ENCODE data around the gene WDR44. TPM values are rescaled to one million over a fixed set of nuclear protein-coding genes. Genes with fewer than 3 reads are reported as not detected.
"Not testable (repeated sequence)": the region's sequence is repeated elsewhere in the genome, so short reads cannot be mapped to it uniquely, and the experiment has no call there.

WDR44 gene
- total RNA-seq, 4 donors from 2014 or later: 10.8 to 31.2 (median 15.0) TPM

DNA sequence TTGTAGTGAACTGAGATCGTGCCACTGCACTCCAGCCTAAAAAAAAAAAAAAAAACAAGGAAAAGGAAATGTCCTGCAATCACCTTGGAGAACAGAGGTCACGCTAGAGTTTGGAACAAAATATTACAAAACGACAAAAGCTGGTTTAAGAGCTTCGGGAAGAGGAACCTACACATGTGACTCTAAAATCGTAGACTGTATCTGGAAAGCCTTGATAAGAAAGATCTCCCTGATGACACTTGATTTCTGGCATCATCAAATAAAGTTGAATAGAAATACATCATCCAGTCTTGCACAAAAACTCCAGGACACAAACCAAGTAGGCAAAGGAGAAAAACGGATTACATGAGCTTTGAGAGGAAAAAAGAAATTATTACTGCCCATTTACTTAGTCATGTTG lies 118.6 kb downstream of the WDR44 start:
- no peak for TF ChIP-seq POLR2AphosphoS5 (IDR thresholded peaks at IDR 0.05)
- no peak for TF ChIP-seq CTCF (IDR thresholded peaks at IDR 0.05)
- TF ChIP-seq EP300 (IDR thresholded peaks at IDR 0.05; ENCODE audit: low read depth): no peak
- no peak for TF ChIP-seq POLR2A (IDR thresholded peaks at IDR 0.05)
- H3K27ac ChIP-seq: no peak overlapping the region
- H3K9me3 ChIP-seq: no peaks in the 10 kb centered on the region
- no peaks in the 10 kb centered on the region for H3K4me1 ChIP-seq
- no peak overlapping the region for H3K4me3 ChIP-seq
- no peaks in the 10 kb centered on the region for H3K27me3 ChIP-seq
- H3K36me3 ChIP-seq: no peaks in the 10 kb centered on the region
- no peak for DNase-seq
- intact Hi-C loops (cut with DNase I; ENCODE audit: low total_unique reads): loop anchor here (5.0 to 10.0 kb wide), 2 partner anchors 110 to 133 kb away; no protein-coding TSS in a partner anchor
- 53 to 66% methylated on average over 6 of the region's 6 CpGs for WGBS, 2 donors (ENCODE audit: low coverage in 1 of 2)
- in situ Hi-C loops (cut with MboI; ENCODE audit: low pct_ligation_motif_present in 1 of 4, low pct_unique_long_range_greater_than_20kb in 1 of 4, low sequenced_read_pairs in 3 of 4): loop anchor here in 2 of 4 donors (25.0 kb wide), 2 partner anchors 148 to 348 kb away; partner anchors contain the start of gene ZCCHC12 (in 2 of the 2)

- in situ Hi-C loops (cut with MboI; ENCODE audit: low pct_ligation_motif_present in 1 of 4, low pct_unique_long_range_greater_than_20kb in 1 of 4, low sequenced_read_pairs in 3 of 4): loop anchor here in 2 of 4 donors (25.0 kb wide), 2 partner anchors 144 to 344 kb away; partner anchors contain the start of gene ZCCHC12 (in 2 of the 2)
These were observed 122.2 kb downstream of the WDR44 start for GRCh38 chrX:118468122-118468521.

DNA sequence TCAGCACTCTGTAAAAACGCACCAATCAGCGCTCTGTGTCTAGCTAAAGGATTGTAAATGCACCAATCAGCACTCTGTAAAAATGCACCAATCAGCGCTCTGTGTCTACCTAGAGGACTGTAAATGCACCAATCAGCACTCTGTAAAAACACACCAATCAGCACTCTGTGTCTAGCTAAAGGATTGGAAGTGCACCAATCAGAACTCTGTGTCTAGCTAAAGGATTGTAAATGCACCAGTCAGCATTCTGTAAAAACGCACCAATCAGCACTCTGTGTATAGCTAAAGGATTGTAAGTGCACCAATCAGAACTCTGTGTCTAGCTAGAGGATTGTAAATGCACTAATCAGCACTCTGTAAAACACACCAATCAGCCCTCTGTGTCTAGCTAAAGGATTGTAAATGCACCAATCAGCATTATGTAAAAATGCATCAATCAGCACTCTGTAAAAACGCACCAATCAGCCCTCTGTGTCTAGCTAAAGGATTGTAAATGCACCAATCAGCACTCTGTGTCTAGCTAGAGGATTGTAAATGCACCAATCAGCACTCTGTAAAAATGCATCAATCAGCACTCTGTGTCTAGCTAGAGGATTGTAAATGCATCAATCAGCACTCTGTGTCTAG lies 124.9 kb downstream of the WDR44 start:
- DNase-seq; intact Hi-C loops (cut with DNase I; ENCODE audit: low total_unique reads); H3K9me3 ChIP-seq; H3K4me1 ChIP-seq; H3K4me3 ChIP-seq; H3K36me3 ChIP-seq; H3K27ac ChIP-seq; H3K27me3 ChIP-seq: not testable (repeated sequence)
- 78% methylated on average over 5 of the region's 5 CpGs; no CpG with 5 or more reads in 1 of the 2 donors for WGBS, 2 donors (ENCODE audit: low coverage in 1 of 2)
- in situ Hi-C loops (cut with MboI; ENCODE audit: low pct_ligation_motif_present in 1 of 4, low pct_unique_long_range_greater_than_20kb in 1 of 4, low sequenced_read_pairs in 3 of 4): loop anchor here in 2 of 4 donors (25.0 kb wide), 2 partner anchors 141 to 341 kb away; partner anchors contain the start of gene ZCCHC12 (in 2 of the 2)

More at GRCh38 chrX:118468122-118468521, 122.2 kb downstream of the WDR44 start:
- Histone ChIP-seq H3K27ac (no peak overlapping the region), H3K27me3 (no peaks in the 10 kb centered on the region), H3K4me1 (no peaks in the 10 kb centered on the region), H3K36me3 (no peaks in the 10 kb centered on the region), H3K9me3 (no peaks in the 10 kb centered on the region), H3K4me3 (no peak overlapping the region)
- no peak for TF ChIP-seq EP300 (IDR thresholded peaks at IDR 0.05; ENCODE audit: low read depth)
- TF ChIP-seq POLR2AphosphoS5 (IDR thresholded peaks at IDR 0.05): no peak
- TF ChIP-seq POLR2A (IDR thresholded peaks at IDR 0.05): no peak
- no peak for TF ChIP-seq CTCF (IDR thresholded peaks at IDR 0.05)
- intact Hi-C loops (cut with DNase I; ENCODE audit: low total_unique reads): loop anchor here (10.0 kb wide), 1 partner anchor 107 kb away; no protein-coding TSS in a partner anchor
- DNase-seq: no peak
- WGBS, 2 donors (ENCODE audit: low coverage in 1 of 2): 77% methylated on average over 7 of the region's 7 CpGs; no CpG with 5 or more reads in 1 of the 2 donors

DNA sequence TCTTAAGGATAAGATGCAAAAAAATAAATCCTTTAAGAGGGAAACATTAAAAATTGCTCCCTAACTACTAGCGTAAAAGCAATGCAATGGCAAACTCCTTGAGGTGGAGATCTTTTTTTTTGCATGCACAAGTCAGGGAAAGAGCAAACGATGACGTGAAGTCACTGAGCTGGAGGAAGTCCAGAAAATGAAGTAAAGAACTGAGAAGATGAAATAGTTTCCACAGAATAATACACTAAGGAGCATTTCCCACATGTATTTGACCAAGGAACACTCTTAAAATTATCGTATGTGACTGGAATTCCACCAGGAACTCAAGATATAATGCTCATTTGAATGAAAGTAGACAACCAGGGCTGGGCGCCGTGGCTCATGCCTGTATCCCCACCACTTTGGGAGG lies 128.7 kb downstream of the WDR44 start:
- Histone ChIP-seq H3K9me3 (no peaks in the 10 kb centered on the region), H3K4me1 (no peaks in the 10 kb centered on the region), H3K27me3 (no peaks in the 10 kb centered on the region), H3K27ac (no peak overlapping the region), H3K4me3 (no peak overlapping the region), H3K36me3 (no peaks in the 10 kb centered on the region)
- in situ Hi-C loops (cut with MboI; ENCODE audit: low pct_ligation_motif_present in 1 of 4, low pct_unique_long_range_greater_than_20kb in 1 of 4, low sequenced_read_pairs in 3 of 4): loop anchor here in 2 of 4 donors (25.0 kb wide), 2 partner anchors 138 to 338 kb away; partner anchors contain the start of gene ZCCHC12 (in 2 of the 2)
- DNase-seq: no peak
- intact Hi-C loops (cut with DNase I; ENCODE audit: low total_unique reads): no loop called here
- TF ChIP-seq POLR2A (IDR thresholded peaks at IDR 0.05) (no peak), EP300 (IDR thresholded peaks at IDR 0.05; ENCODE audit: low read depth) (no peak)
- 44 to 71% methylated on average over 4 to 6 of the region's 6 CpGs for WGBS, 2 donors (ENCODE audit: low coverage in 1 of 2)

GRCh38 chrX:118475903-118476302 lies 130.0 kb downstream of the WDR44 start:
- Histone ChIP-seq H3K36me3 (no peaks in the 10 kb centered on the region), H3K27ac (no peak overlapping the region), H3K9me3 (no peaks in the 10 kb centered on the region), H3K27me3 (no peaks in the 10 kb centered on the region), H3K4me3 (no peak overlapping the region), H3K4me1 (no peaks in the 10 kb centered on the region)
- intact Hi-C loops (cut with DNase I; ENCODE audit: low total_unique reads) (no loop called here), in situ Hi-C loops (cut with MboI; ENCODE audit: low pct_ligation_motif_present in 1 of 4, low pct_unique_long_range_greater_than_20kb in 1 of 4, low sequenced_read_pairs in 3 of 4) (no loop called here)
- TF ChIP-seq POLR2AphosphoS5 (IDR thresholded peaks at IDR 0.05) (no peak), EP300 (IDR thresholded peaks at IDR 0.05; ENCODE audit: low read depth) (no peak), POLR2A (IDR thresholded peaks at IDR 0.05) (no peak), CTCF (IDR thresholded peaks at IDR 0.05) (no peak)
- 77 to 97% methylated on average over 3 to 4 of the region's 4 CpGs for WGBS, 2 donors (ENCODE audit: low coverage in 1 of 2)
- DNase-seq: no peak

Data from transverse colon (tissue), 4 donors.